Measurements from ENCODE around the gene FRYL. TPM values are rescaled to one million over a fixed set of nuclear protein-coding genes. Genes with fewer than 3 reads are reported as not detected.
A peak's percentile ranks its signal among the peaks of the same experiment; 100 is the strongest.

FRYL gene
- polyA plus RNA-seq, 2 donors = 8.9 to 12.8 TPM

DNA sequence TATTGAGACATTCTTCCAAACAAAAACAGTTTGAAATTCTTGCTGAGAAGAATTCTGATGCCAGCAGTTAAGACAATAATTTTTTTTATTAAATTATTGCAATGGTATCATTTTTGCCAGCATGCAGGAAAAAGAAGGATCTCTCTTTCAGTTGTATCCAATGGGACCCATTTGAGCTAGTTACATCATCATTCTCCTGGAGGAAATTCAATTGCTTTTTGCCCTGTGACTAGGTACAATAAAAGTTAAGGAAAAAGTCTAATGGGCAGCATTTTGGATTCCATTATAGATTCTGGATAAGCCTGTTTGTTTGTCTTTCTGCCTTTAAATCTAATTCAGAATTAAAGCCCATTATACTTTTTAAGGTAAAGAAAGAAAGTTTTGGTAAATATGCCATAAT lies 10.5 kb upstream of the FRYL start:
- no peaks in the 10 kb centered on the region for H3K9me3 ChIP-seq (ENCODE audit: control insufficient read depth in 2 of 2, insufficient read depth in 1 of 2, low read depth in 1 of 2, low read length in 1 of 2)
- H3K27ac ChIP-seq (ENCODE audit: low read depth in 2 of 2, low read length in 1 of 2) = no peak overlapping the region
- H3K27me3 ChIP-seq (ENCODE audit: control insufficient read depth in 1 of 2, insufficient read depth in 2 of 2, low read length in 2 of 2) = no peaks in the 10 kb centered on the region
- H3K4me3 ChIP-seq (ENCODE audit: low read depth in 1 of 2, low read length in 2 of 2) = no peak overlapping the region
- H3K36me3 ChIP-seq (ENCODE audit: control insufficient read depth in 2 of 2, insufficient read depth in 2 of 2, low read length in 1 of 2) = no peaks in the 10 kb centered on the region
- H3K4me1 ChIP-seq (ENCODE audit: control insufficient read depth in 2 of 2, insufficient read depth in 2 of 2, low read length in 1 of 2) = no peaks in the 10 kb centered on the region

GRCh38 chr4:48787056-48787455 lies 7.0 kb upstream of the FRYL start:
- no peaks in the 10 kb centered on the region for H3K27me3 ChIP-seq (ENCODE audit: control insufficient read depth in 1 of 2, insufficient read depth in 2 of 2, low read length in 2 of 2)
- 70 to 75% methylated on average over 1 of the region's 1 CpG for WGBS, 2 donors
- no peak overlapping the region for H3K27ac ChIP-seq (ENCODE audit: low read depth in 2 of 2, low read length in 1 of 2)
- H3K4me3 ChIP-seq (ENCODE audit: low read depth in 1 of 2, low read length in 2 of 2) = no peak overlapping the region
- H3K36me3 ChIP-seq (ENCODE audit: control insufficient read depth in 2 of 2, insufficient read depth in 2 of 2, low read length in 1 of 2) = no peaks in the 10 kb centered on the region
- H3K4me1 ChIP-seq (ENCODE audit: control insufficient read depth in 2 of 2, insufficient read depth in 2 of 2, low read length in 1 of 2) = no peaks in the 10 kb centered on the region
- H3K9me3 ChIP-seq (ENCODE audit: control insufficient read depth in 2 of 2, insufficient read depth in 1 of 2, low read depth in 1 of 2, low read length in 1 of 2) = no peaks in the 10 kb centered on the region

- no peaks in the 10 kb centered on the region for H3K27me3 ChIP-seq (ENCODE audit: control insufficient read depth in 1 of 2, insufficient read depth in 2 of 2, low read length in 2 of 2)
- H3K9me3 ChIP-seq (ENCODE audit: control insufficient read depth in 2 of 2, insufficient read depth in 1 of 2, low read depth in 1 of 2, low read length in 1 of 2) = no peaks in the 10 kb centered on the region
- H3K4me3 ChIP-seq (ENCODE audit: low read depth in 1 of 2, low read length in 2 of 2) = no peak overlapping the region
- 84 to 90% methylated on average over 2 of the region's 2 CpGs for WGBS, 2 donors
- no peaks in the 10 kb centered on the region for H3K4me1 ChIP-seq (ENCODE audit: control insufficient read depth in 2 of 2, insufficient read depth in 2 of 2, low read length in 1 of 2)
- H3K27ac ChIP-seq (ENCODE audit: low read depth in 2 of 2, low read length in 1 of 2) = no peak overlapping the region
- no peaks in the 10 kb centered on the region for H3K36me3 ChIP-seq (ENCODE audit: control insufficient read depth in 2 of 2, insufficient read depth in 2 of 2, low read length in 1 of 2)
These were observed 6.5 kb upstream of the FRYL start for GRCh38 chr4:48786549-48786948.

- H3K4me1 ChIP-seq (ENCODE audit: control insufficient read depth in 2 of 2, insufficient read depth in 2 of 2, low read length in 1 of 2) = no peaks in the 10 kb centered on the region
- H3K27ac ChIP-seq (ENCODE audit: low read depth in 2 of 2, low read length in 1 of 2) = no peak overlapping the region
- no peaks in the 10 kb centered on the region for H3K9me3 ChIP-seq (ENCODE audit: control insufficient read depth in 2 of 2, insufficient read depth in 1 of 2, low read depth in 1 of 2, low read length in 1 of 2)
- H3K36me3 ChIP-seq (ENCODE audit: control insufficient read depth in 2 of 2, insufficient read depth in 2 of 2, low read length in 1 of 2) = no peaks in the 10 kb centered on the region
- H3K27me3 ChIP-seq (ENCODE audit: control insufficient read depth in 1 of 2, insufficient read depth in 2 of 2, low read length in 2 of 2) = no peaks in the 10 kb centered on the region
- H3K4me3 ChIP-seq (ENCODE audit: low read depth in 1 of 2, low read length in 2 of 2) = no peak overlapping the region
These were observed 5.2 kb upstream of the FRYL start for GRCh38 chr4:48785302-48785701.

DNA sequence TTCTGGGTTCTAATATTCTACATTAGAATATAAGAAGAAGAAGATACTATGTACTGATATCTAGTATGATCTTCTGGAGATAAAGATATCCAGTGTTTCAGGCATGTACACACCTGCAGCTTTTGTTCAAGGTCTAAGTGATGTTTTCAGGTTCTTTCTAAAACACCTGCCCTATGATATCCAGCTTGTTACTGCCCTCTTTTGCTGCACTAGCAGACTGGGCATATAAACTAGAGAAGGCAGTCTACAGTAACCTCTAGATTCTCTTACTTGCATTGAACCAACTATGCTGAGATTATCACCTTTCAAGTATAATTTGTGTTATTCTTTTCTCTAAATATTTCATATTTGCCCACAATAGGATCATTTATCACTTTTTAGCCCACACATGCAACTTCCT lies 1.9 kb upstream of the FRYL start:
- Histone ChIP-seq H3K4me3 (ENCODE audit: low read depth in 1 of 2, low read length in 2 of 2) (no peak overlapping the region), H3K27ac (ENCODE audit: low read depth in 2 of 2, low read length in 1 of 2) (no peak overlapping the region), H3K36me3 (ENCODE audit: control insufficient read depth in 2 of 2, insufficient read depth in 2 of 2, low read length in 1 of 2) (no peaks in the 10 kb centered on the region), H3K4me1 (ENCODE audit: control insufficient read depth in 2 of 2, insufficient read depth in 2 of 2, low read length in 1 of 2) (no peaks in the 10 kb centered on the region), H3K9me3 (ENCODE audit: control insufficient read depth in 2 of 2, insufficient read depth in 1 of 2, low read depth in 1 of 2, low read length in 1 of 2) (no peaks in the 10 kb centered on the region), H3K27me3 (ENCODE audit: control insufficient read depth in 1 of 2, insufficient read depth in 2 of 2, low read length in 2 of 2) (no peaks in the 10 kb centered on the region)

- H3K27me3 ChIP-seq (ENCODE audit: control insufficient read depth in 1 of 2, insufficient read depth in 2 of 2, low read length in 2 of 2) = no peaks in the 10 kb centered on the region
- 1% methylated on average over 10 of the region's 10 CpGs for WGBS, 2 donors
These were observed 761 bp upstream of the FRYL start for GRCh38 chr4:48780865-48781214.

GRCh38 chr4:48779095-48779997 lies 733 bp downstream of the FRYL start:
- H3K4me1 ChIP-seq (ENCODE audit: control insufficient read depth in 2 of 2, insufficient read depth in 2 of 2, low read length in 1 of 2) = no peaks in the 10 kb centered on the region
- H3K27me3 ChIP-seq (ENCODE audit: control insufficient read depth in 1 of 2, insufficient read depth in 2 of 2, low read length in 2 of 2) = no peaks in the 10 kb centered on the region
- H3K4me3 ChIP-seq (ENCODE audit: low read depth in 1 of 2, low read length in 2 of 2) = peak overlapping the region; percentile 90 to 94
- H3K27ac ChIP-seq (ENCODE audit: low read depth in 2 of 2, low read length in 1 of 2) = peak overlapping the region; percentile 94 to 99
- H3K9me3 ChIP-seq (ENCODE audit: control insufficient read depth in 2 of 2, insufficient read depth in 1 of 2, low read depth in 1 of 2, low read length in 1 of 2) = no peaks in the 10 kb centered on the region
- 0% methylated on average over 85 to 108 of the region's 108 CpGs for WGBS, 2 donors
- no peaks in the 10 kb centered on the region for H3K36me3 ChIP-seq (ENCODE audit: control insufficient read depth in 2 of 2, insufficient read depth in 2 of 2, low read length in 1 of 2)

More at GRCh38 chr4:48780865-48781214, 761 bp upstream of the FRYL start:
- Histone ChIP-seq H3K36me3 (ENCODE audit: control insufficient read depth in 2 of 2, insufficient read depth in 2 of 2, low read length in 1 of 2) (no peaks in the 10 kb centered on the region), H3K4me1 (ENCODE audit: control insufficient read depth in 2 of 2, insufficient read depth in 2 of 2, low read length in 1 of 2) (no peaks in the 10 kb centered on the region), H3K9me3 (ENCODE audit: control insufficient read depth in 2 of 2, insufficient read depth in 1 of 2, low read depth in 1 of 2, low read length in 1 of 2) (no peaks in the 10 kb centered on the region), H3K4me3 (ENCODE audit: low read depth in 1 of 2, low read length in 2 of 2) (peak overlapping the region; percentile 40 to 76), H3K27ac (ENCODE audit: low read depth in 2 of 2, low read length in 1 of 2) (peak overlapping the region; percentile 64 to 80)

- no peaks in the 10 kb centered on the region for H3K27me3 ChIP-seq (ENCODE audit: control insufficient read depth in 1 of 2, insufficient read depth in 2 of 2, low read length in 2 of 2)
- no peaks in the 10 kb centered on the region for H3K9me3 ChIP-seq (ENCODE audit: control insufficient read depth in 2 of 2, insufficient read depth in 1 of 2, low read depth in 1 of 2, low read length in 1 of 2)
- no peaks in the 10 kb centered on the region for H3K4me1 ChIP-seq (ENCODE audit: control insufficient read depth in 2 of 2, insufficient read depth in 2 of 2, low read length in 1 of 2)
- no peaks in the 10 kb centered on the region for H3K36me3 ChIP-seq (ENCODE audit: control insufficient read depth in 2 of 2, insufficient read depth in 2 of 2, low read length in 1 of 2)
- H3K4me3 ChIP-seq (ENCODE audit: low read depth in 1 of 2, low read length in 2 of 2) = peak overlapping the region; percentile 90 to 94
- H3K27ac ChIP-seq (ENCODE audit: low read depth in 2 of 2, low read length in 1 of 2) = peak overlapping the region; percentile 94 to 99
- WGBS, 2 donors = 0 to 1% methylated on average over 8 of the region's 8 CpGs
These were observed 1.5 kb downstream of the FRYL start for GRCh38 chr4:48778431-48779094.

DNA sequence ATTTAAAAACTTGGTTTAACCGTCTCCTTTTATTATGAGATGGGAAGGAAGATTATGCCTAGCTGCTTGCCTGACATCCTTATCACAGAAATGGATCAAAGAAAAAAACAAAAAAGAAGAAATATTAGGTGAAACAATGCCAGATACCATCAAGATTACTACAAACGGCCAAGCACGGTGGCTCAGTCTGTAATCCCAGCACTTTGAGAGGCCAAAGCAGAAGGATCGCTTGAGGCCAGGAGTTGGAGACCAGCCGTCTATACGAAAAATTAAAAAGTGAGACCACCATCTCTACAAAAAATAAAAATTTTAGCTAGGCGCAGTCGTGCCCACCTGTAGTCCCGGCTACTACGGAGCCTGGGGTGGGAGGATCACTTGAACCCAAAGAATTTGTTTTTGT lies 2.3 kb downstream of the FRYL start:
- Histone ChIP-seq H3K27me3 (ENCODE audit: control insufficient read depth in 1 of 2, insufficient read depth in 2 of 2, low read length in 2 of 2) (no peaks in the 10 kb centered on the region), H3K4me3 (ENCODE audit: low read depth in 1 of 2, low read length in 2 of 2) (no peak overlapping the region), H3K27ac (ENCODE audit: low read depth in 2 of 2, low read length in 1 of 2) (peak overlapping the region in 1 of 2 donors; percentile 40), H3K9me3 (ENCODE audit: control insufficient read depth in 2 of 2, insufficient read depth in 1 of 2, low read depth in 1 of 2, low read length in 1 of 2) (no peaks in the 10 kb centered on the region), H3K36me3 (ENCODE audit: control insufficient read depth in 2 of 2, insufficient read depth in 2 of 2, low read length in 1 of 2) (no peaks in the 10 kb centered on the region), H3K4me1 (ENCODE audit: control insufficient read depth in 2 of 2, insufficient read depth in 2 of 2, low read length in 1 of 2) (no peaks in the 10 kb centered on the region)
- 43 to 45% methylated on average over 10 of the region's 10 CpGs for WGBS, 2 donors
